NK-92 treated with Interleukin-12 subunit alpha and Interleukin-12 subunit beta, amount 100 ng/mL, for 24 hours (cell line): ENCODE data around the gene HNRNPF.
"Not testable (repeated sequence)": the region's sequence is repeated elsewhere in the genome, so short reads cannot be mapped to it uniquely, and the experiment has no call there.

Source experiments
- DNase-seq: peaks from one replicate; lab custom pipeline; 2025; lab: John Stamatoyannopoulos, UW

Gene HNRNPF

GRCh38 chr10:43348511-43349312 is 60.3 kb downstream of the HNRNPF start:
- DNase-seq, result peak; percentile 73

- DNase-seq, result no peak
Measured at GRCh38 chr10:43347997-43348396, 61.0 kb downstream of the HNRNPF start.

DNA sequence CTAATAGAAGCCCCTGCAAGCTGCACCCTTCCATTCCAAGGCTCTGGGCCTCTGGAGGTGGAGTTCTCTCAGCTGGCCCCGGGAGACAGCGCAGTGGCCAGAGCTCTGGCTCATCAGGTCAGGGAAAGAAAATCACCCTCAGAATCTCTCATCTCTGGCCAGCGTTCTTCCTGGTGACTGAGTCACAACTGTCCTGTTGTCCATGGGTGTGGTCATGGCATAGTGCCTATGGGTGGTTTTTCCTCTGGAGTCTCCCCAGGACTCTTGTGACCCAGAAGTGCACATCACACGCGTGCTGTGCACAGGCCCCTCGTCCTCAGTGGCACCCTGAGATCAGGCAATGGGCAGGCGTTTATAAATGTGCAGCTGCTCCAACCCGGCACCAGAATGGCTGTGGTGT is 64.9 kb downstream of the HNRNPF start:
- DNase-seq, result no peak

DNA sequence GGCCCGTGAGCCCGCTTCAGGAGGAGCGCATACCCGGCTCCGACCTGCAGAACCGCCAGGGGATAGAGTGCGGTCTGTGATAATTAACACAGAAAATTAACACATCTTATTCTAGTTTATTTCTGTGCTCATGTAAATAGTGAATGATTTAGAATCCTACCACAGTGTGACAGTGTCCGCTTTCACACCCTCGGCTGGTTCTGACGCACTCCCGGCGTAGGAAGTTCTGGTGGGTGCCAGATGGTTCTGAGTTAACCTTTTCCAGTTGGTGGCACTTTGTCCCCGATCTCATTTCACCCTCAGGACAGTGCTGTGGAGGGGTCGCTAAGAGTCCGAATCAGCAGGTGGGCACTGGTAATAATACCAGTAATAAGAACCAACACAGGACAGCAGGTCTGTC is 65.9 kb downstream of the HNRNPF start:
- no peak for DNase-seq

- DNase-seq, result no peak
Measured at GRCh38 chr10:43342279-43343125, 66.5 kb downstream of the HNRNPF start.

DNA sequence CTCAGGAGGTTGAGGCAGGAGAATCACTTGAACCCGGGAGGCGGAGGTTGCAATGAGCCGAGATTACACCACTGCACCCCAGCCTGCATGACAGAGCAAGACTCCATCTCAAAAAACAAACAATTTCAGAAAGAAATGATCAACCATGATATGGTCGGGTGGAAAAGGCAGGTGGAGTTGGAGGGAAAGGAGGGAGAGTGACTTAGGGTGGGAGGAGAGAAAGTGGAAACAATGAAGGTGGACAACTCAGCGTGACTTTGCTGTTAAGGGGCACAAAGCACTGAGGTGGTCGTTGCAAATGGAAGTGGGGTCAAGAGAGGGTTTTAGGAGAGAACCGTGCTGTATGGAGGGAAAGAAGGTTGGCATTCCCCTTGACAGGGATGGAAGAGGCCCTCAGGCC is 67.5 kb downstream of the HNRNPF start:
- no peak for DNase-seq

GRCh38 chr10:43340619-43341018 is 68.4 kb downstream of the HNRNPF start:
- no peak for DNase-seq

DNA sequence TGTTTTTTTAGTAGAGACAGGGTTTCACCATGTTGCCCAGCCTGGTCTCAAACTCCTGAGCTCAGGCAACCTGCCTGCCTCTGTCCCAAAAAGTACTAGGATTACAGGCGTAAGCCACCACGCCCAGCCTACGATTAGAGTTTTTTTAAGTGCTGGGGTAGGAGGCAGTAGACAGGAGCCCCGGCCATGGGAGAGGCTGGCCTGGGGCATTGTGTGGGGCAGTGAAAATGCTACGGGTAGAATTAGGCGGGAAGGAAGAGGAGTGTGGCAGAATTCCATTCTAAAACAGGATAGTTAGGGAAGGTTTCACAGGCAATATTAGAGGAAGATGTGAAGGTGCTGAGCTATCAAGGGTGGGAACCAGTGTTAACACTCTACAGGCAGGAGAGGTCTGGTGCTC is 68.9 kb downstream of the HNRNPF start:
- no peak for DNase-seq

- no peak for DNase-seq
Measured at GRCh38 chr10:43339136-43339535, 69.8 kb downstream of the HNRNPF start.

DNA sequence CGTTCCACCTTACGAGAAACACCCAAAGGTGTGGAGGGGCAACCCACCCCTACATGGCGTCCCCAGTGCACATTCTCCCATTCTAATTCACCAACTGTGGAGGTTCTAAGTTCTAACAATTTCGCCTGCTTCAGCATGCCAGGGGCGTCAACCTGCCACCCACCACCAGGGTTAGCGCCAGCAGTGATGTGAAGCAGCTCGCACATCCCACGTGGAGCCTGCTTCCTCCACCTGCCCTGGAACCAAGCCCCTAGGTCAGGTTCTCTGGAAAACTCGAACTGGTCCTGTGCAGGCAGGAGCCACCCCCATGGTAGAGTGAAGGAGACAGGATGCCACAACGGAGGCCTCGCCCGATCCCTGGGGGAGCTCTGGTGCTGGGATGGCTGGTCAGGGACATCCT is 70.9 kb downstream of the HNRNPF start:
- DNase-seq, result no peak

DNA sequence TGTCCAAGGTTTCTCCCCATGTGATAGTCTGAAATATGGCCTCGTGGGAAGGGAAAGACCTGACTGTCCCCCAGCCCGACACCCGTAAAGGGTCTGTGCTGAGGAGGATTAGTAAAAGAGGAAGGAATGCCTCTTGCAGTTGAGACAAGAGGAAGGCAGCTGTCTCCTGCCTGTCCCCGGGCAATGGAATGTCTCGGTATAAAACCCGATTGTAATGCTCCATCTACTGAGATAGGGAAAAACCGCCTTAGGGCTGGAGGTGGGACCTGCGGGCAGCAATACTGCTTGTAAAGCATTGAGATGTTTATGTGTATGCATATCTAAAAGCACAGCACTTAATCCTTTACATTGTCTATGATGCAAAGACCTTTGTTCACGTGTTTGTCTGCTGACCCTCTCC is 71.5 kb downstream of the HNRNPF start:
- not testable (repeated sequence) for DNase-seq

GRCh38 chr10:43336641-43337318 is 72.2 kb downstream of the HNRNPF start:
- peak; percentile 26 for DNase-seq

DNA sequence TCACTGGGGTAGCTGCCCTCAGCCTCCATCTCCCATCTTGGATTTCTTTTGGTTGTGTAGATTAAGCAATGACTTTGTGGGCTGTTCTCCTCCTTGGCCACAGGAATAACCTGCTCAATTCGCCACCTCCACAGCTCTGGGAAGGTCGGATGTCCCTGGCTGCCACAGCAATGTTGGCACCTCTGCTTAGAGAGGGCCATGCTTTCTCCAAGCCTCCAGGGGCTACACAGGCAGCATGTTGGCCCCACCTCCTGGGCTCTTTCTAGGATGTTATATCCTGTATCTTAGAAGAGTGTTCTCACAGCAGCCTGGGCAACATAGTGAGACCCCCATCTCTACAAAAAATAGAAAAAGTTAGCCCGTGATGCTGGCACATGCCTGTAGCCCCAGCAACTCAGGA is 72.9 kb downstream of the HNRNPF start:
- no peak for DNase-seq
